MM.1S (cell line): ENCODE data around the gene P2RY6.

Source experiments
- DNase-seq: peaks from one replicate; pipeline ENCODE4 v3.0.0-alpha.2; 2015
- H2AFZ ChIP-seq: fragments of 300-600 bp; sonication (generic); 2 replicates; pipeline ENCODE4 v1.6.0; 2016; ENCODE audit warnings: antibody characterized with exemption, low read length
- H3F3A ChIP-seq: fragments of 300-600 bp; sonication (generic); 2 replicates; pipeline ENCODE4 v1.6.1; 2016; ENCODE audit warnings: mild to moderate bottlenecking, antibody characterized with exemption, low read length, moderate library complexity, mixed read lengths; ENCODE audit not compliant: insufficient read depth
- H3K27ac ChIP-seq: fragments of 300-600 bp; sonication (generic); 2 replicates; pipeline ENCODE4 v1.5.1; 2016; ENCODE audit warnings: mild to moderate bottlenecking, low read length
- H3K27me3 ChIP-seq: fragments of 300-600 bp; sonication (generic); replicated peaks from 2 replicates; pipeline ENCODE4 v1.6.0; 2016; ENCODE audit warnings: low read length; ENCODE audit not compliant: insufficient read depth
- H3K36me3 ChIP-seq: fragments of 300-600 bp; sonication (generic); replicated peaks from 2 replicates; pipeline ENCODE4 v1.6.1; 2016; ENCODE audit warnings: mild to moderate bottlenecking, low read length, mixed read lengths; ENCODE audit not compliant: insufficient read depth
- H3K4me1 ChIP-seq: fragments of 300-600 bp; sonication (generic); 2 replicates; pipeline ENCODE4 v1.6.1; 2016; ENCODE audit warnings: low read length, mixed read lengths
- H3K4me2 ChIP-seq: fragments of 300-600 bp; sonication (generic); 2 replicates; pipeline ENCODE4 v1.6.0; 2016; ENCODE audit warnings: low read depth, low read length
- H3K4me3 ChIP-seq: fragments of 300-600 bp; sonication (generic); 2 replicates; pipeline ENCODE4 v1.5.1; 2016; ENCODE audit warnings: low read length, mixed read lengths
- H3K79me2 ChIP-seq: fragments of 300-600 bp; sonication (generic); 2 replicates; pipeline ENCODE4 v1.6.1; 2016; ENCODE audit warnings: mixed run types, low read length, mixed read lengths
- H3K9ac ChIP-seq: fragments of 300-600 bp; sonication (generic); 2 replicates; pipeline ENCODE4 v1.6.1; 2016; ENCODE audit warnings: low read length, mixed read lengths
- H3K9me2 ChIP-seq: fragments of 300-600 bp; sonication (generic); replicated peaks from 2 replicates; pipeline ENCODE4 v1.6.1; 2016; ENCODE audit warnings: mild to moderate bottlenecking, low read length, mixed read lengths; ENCODE audit not compliant: insufficient read depth
- H3K9me3 ChIP-seq: fragments of 300-600 bp; sonication (generic); replicated peaks from 2 replicates; pipeline ENCODE4 v1.6.1; 2016; ENCODE audit warnings: mild to moderate bottlenecking, low read length, mixed read lengths; ENCODE audit not compliant: insufficient read depth
- H4K20me1 ChIP-seq: fragments of 300-600 bp; sonication (generic); 2 replicates; pipeline ENCODE4 v1.6.1; 2016; ENCODE audit warnings: mild to moderate bottlenecking, low read length, moderate library complexity, mixed read lengths; ENCODE audit not compliant: insufficient read depth
- EZH2 ChIP-seq: fragments of 300-600 bp; sonication (generic); optimal IDR thresholded peaks from 2 replicates; pipeline ENCODE3; 2017; ENCODE audit warnings: low read depth, mild to moderate bottlenecking, antibody characterized with exemption, low read length, mixed read lengths
- EZH2phosphoT487 ChIP-seq: fragments of 300-600 bp; sonication (generic); IDR thresholded peaks from 2 replicates; pipeline ENCODE4 v1.6.1; 2018; ENCODE audit warnings: antibody characterized with exemption, low read length
- TF ChIP-seq, protein P1 (sequence below): fragments of 300-600 bp; sonication (generic); IDR thresholded peaks from 2 replicates; pipeline ENCODE4 v1.5.1; 2016; ENCODE audit warnings: antibody characterized with exemption, low read length, mixed read lengths

The P2RY6 gene

DNA sequence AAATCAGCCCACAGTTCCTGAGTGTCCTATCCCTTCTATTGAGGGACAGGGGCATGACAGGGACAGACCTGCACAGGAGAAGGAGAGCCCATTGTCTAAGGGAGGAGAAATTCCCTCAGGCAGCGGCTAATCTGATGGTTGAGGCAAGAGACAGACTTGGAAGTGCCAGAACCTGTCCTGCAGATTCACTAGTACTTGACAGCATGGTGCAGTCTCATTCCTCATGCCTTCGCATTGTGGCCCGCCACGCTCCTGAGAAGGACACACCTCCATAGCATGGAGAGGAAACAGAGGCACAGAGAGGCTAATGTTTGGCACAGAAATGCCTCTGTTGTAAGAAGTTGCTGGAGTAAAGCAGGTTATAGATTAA lies 3.2 kb downstream of the P2RY6 start:
- no peak for TF ChIP-seq EZH2
- TF ChIP-seq, protein P1, sequence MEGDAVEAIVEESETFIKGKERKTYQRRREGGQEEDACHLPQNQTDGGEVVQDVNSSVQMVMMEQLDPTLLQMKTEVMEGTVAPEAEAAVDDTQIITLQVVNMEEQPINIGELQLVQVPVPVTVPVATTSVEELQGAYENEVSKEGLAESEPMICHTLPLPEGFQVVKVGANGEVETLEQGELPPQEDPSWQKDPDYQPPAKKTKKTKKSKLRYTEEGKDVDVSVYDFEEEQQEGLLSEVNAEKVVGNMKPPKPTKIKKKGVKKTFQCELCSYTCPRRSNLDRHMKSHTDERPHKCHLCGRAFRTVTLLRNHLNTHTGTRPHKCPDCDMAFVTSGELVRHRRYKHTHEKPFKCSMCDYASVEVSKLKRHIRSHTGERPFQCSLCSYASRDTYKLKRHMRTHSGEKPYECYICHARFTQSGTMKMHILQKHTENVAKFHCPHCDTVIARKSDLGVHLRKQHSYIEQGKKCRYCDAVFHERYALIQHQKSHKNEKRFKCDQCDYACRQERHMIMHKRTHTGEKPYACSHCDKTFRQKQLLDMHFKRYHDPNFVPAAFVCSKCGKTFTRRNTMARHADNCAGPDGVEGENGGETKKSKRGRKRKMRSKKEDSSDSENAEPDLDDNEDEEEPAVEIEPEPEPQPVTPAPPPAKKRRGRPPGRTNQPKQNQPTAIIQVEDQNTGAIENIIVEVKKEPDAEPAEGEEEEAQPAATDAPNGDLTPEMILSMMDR: no peak
- Histone ChIP-seq H3F3A (peaks cover 32% of the 10 kb centered on the region), H3K27me3 (no peaks in the 10 kb centered on the region), H3K4me3 (no peak overlapping the region), H3K9ac (no peak overlapping the region), H4K20me1 (no peaks in the 10 kb centered on the region), H3K27ac (no peak overlapping the region), H3K79me2 (no peaks in the 10 kb centered on the region), H3K9me2 (no peaks in the 10 kb centered on the region), H3K4me2 (no peak overlapping the region), H2AFZ (no peak overlapping the region), H3K4me1 (peaks cover 33% of the 10 kb centered on the region), H3K9me3 (no peaks in the 10 kb centered on the region), H3K36me3 (no peaks in the 10 kb centered on the region)
- no peak for DNase-seq

DNA sequence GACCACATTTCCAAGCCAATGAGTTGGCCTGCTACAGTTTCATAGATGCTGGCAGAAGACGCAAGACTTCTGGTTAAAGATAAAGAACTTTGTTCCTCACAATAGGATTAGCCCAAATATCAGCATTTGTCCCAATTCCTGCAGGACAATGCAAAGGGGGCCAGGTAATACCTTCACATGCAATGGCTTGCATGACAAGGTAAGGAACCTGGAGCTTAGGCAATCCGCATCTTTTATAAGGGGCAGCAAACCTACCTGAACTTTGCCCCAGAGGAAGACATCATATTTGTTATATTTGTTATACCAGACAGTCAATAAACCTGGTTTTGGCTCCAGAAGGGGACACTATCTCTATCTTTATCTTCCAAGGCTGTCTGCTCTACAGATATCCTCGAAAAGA lies 5.3 kb downstream of the P2RY6 start:
- no peak overlapping the region for H3K27ac ChIP-seq
- H2AFZ ChIP-seq: no peak overlapping the region
- no peaks in the 10 kb centered on the region for H3K9me3 ChIP-seq
- no peaks in the 10 kb centered on the region for H3K79me2 ChIP-seq
- no peak overlapping the region for H3K4me3 ChIP-seq
- H3K4me2 ChIP-seq: no peak overlapping the region
- DNase-seq: no peak
- H3F3A ChIP-seq: peaks cover 12% of the 10 kb centered on the region
- no peaks in the 10 kb centered on the region for H3K36me3 ChIP-seq
- no peaks in the 10 kb centered on the region for H3K9me2 ChIP-seq
- no peaks in the 10 kb centered on the region for H3K27me3 ChIP-seq
- H4K20me1 ChIP-seq: no peaks in the 10 kb centered on the region
- H3K4me1 ChIP-seq: peaks cover 24% of the 10 kb centered on the region
- TF ChIP-seq EZH2 (no peak), EZH2phosphoT487 (no peak)
- TF ChIP-seq, protein P1: no peak
- no peak overlapping the region for H3K9ac ChIP-seq

GRCh38 chr11:73280626-73281025 lies 8.5 kb downstream of the P2RY6 start:
- Histone ChIP-seq H3K4me1 (peaks cover 13% of the 10 kb centered on the region), H3K9ac (no peak overlapping the region), H4K20me1 (no peaks in the 10 kb centered on the region), H3K27ac (no peak overlapping the region), H3K79me2 (no peaks in the 10 kb centered on the region), H3K9me2 (no peaks in the 10 kb centered on the region), H3K4me3 (no peak overlapping the region), H3K27me3 (no peaks in the 10 kb centered on the region), H3K9me3 (no peaks in the 10 kb centered on the region), H3K36me3 (no peaks in the 10 kb centered on the region), H3F3A (no peaks in the 10 kb centered on the region), H2AFZ (no peak overlapping the region; the same call in 1 of the 2 replicates), H3K4me2 (peak overlapping the region; percentile 11)
- no peak for DNase-seq
- TF ChIP-seq EZH2phosphoT487 (no peak), EZH2 (no peak)
- TF ChIP-seq, protein P1: no peak
